Left lung (tissue), 14 donors: ENCODE measurements around the gene PDCL3. TPM values are rescaled to one million over a fixed set of nuclear protein-coding genes. Genes with fewer than 3 reads are reported as not detected.

Experiments used
- ATAC-seq: fragments of 200-7000 bp; cut with Tn5 transposase; one replicate; pipeline ENCODE4 v1.9.1; 2020; ENCODE audit warnings: moderate library complexity
- DNase-seq, 4 donors: peaks; one replicate each; pipeline ENCODE4 v3.0.0-alpha.2; 2013 to 2020
- H3K27ac ChIP-seq, 2 donors: fragments of 200-600 bp; sonication (generic) in 1 of 2; one replicate each; pipeline versions ENCODE4 v1.5.0 to v1.8.0; 2020 to 2021
- H3K27me3 ChIP-seq, 2 donors: fragments of 200-600 bp; sonication (generic) in 1 of 2; one replicate each; pipeline versions ENCODE4 v1.5.0 to v1.8.0; 2020 to 2021
- H3K36me3 ChIP-seq, 2 donors: fragments of 200-600 bp; sonication (generic) in 1 of 2; one replicate each; pipeline versions ENCODE4 v1.5.0 to v1.8.0; 2020 to 2021
- H3K4me1 ChIP-seq, 2 donors: fragments of 200-600 bp; one replicate each; pipeline ENCODE4 v1.8.0; 2021
- H3K4me3 ChIP-seq, 2 donors: fragments of 200-600 bp; sonication (generic) in 1 of 2; one replicate each; pipeline versions ENCODE4 v1.5.0 to v1.8.0; 2020 to 2021; ENCODE audit warnings: mild to moderate bottlenecking in 1 of 2
- H3K9me3 ChIP-seq, 2 donors: fragments of 200-600 bp; sonication (generic) in 1 of 2; one replicate each; pipeline versions ENCODE4 v1.5.0 to v1.8.0; 2020 to 2021
- CTCF ChIP-seq, 2 donors: fragments of 200-600 bp; sonication (generic) in 1 of 2; IDR thresholded peaks; one replicate each; pipeline versions ENCODE4 v1.5.0 to v1.8.0; 2021; ENCODE audit warnings: antibody characterized with exemption in 2 of 2
- intact Hi-C, 2 donors: fragments of 100-400 bp; cut with DNase I; formaldehyde crosslinking; loops; one replicate each; pipeline versions ENCODE4 v1.11.2 to v1.14.2; 2022
- long read RNA-seq, 12 donors: library from polyadenylated mRNA in 2 of 12; unstranded in 2 of 12; transcript quantifications; one replicate each; pipeline ENCODE4 v2.0.0 and lab custom pipeline, GENCODE V29; 2019 to 2026
- polyA plus RNA-seq, 6 donors: library from polyadenylated mRNA; unstranded; fragments of 120-200 nt; gene quantifications; one replicate each; pipeline ENCODE4 v1.2.1, GENCODE V29; 2013; ENCODE audit not compliant: insufficient read length in 6 of 6
- total RNA-seq, 2 donors: library from RNA; stranded (reverse); fragmentation: NEBNext Ultra II Directional; extraction: Animal tissue kit (Norgen Biotek cat#: 25700); gene quantifications; one replicate each; pipeline ENCODE4 v1.2.1, GENCODE V29; 2021
- donor health status: DM: no; HTN: yes; CAD: no.
- donor health status: DM: no; HTN: no; CAD: no.

Gene PDCL3
- total RNA-seq (10 to 100 TPM; 17.8 to 19.5 TPM), polyA plus RNA-seq (10 to 100 TPM; 24.6 to 29.2 (median 28.1) TPM)
- long read RNA-seq, donor 1, transcript PDCL3-201 (6 exons, 1,337 nt) = major isoform, 26 of 33 reads
- long read RNA-seq, donor 1, partial matches to known transcripts = 7 of 33 reads
- long read RNA-seq, donor 1, other reads (novel, unspliced or antisense) = 0 of 33 reads
- long read RNA-seq, donor 2, transcript PDCL3-201 (6 exons, 1,337 nt) = major isoform, 33 of 38 reads
- long read RNA-seq, donor 2, partial matches to known transcripts = 5 of 38 reads
- long read RNA-seq, donor 2, other reads (novel, unspliced or antisense) = 0 of 38 reads
- long read RNA-seq, donor 3, transcript PDCL3-201 (6 exons, 1,337 nt) = major isoform, 25 of 25 reads
- long read RNA-seq, donor 3, partial matches to known transcripts = 0 of 25 reads
- long read RNA-seq, donor 3, other reads (novel, unspliced or antisense) = 0 of 25 reads
- long read RNA-seq, donor 4, transcript PDCL3-201 (6 exons, 1,337 nt) = major isoform, 13 of 13 reads
- long read RNA-seq, donor 4, partial matches to known transcripts = 0 of 13 reads
- long read RNA-seq, donor 4, other reads (novel, unspliced or antisense) = 0 of 13 reads
- long read RNA-seq, donor 5, transcript PDCL3-201 (6 exons, 1,337 nt) = major isoform, 33 of 33 reads
- long read RNA-seq, donor 5, partial matches to known transcripts = 0 of 33 reads
- long read RNA-seq, donor 5, other reads (novel, unspliced or antisense) = 0 of 33 reads
- long read RNA-seq, donor 6, transcript PDCL3-201 (6 exons, 1,337 nt) = major isoform, 25 of 25 reads
- long read RNA-seq, donor 6, partial matches to known transcripts = 0 of 25 reads
- long read RNA-seq, donor 6, other reads (novel, unspliced or antisense) = 0 of 25 reads
- long read RNA-seq, donor 7, transcript PDCL3-201 (6 exons, 1,337 nt) = major isoform, 17 of 17 reads
- long read RNA-seq, donor 7, partial matches to known transcripts = 0 of 17 reads
- long read RNA-seq, donor 7, other reads (novel, unspliced or antisense) = 0 of 17 reads
- long read RNA-seq, donor 8, transcript PDCL3-201 (6 exons, 1,337 nt) = major isoform, 30 of 30 reads
- long read RNA-seq, donor 8, partial matches to known transcripts = 0 of 30 reads
- long read RNA-seq, donor 8, other reads (novel, unspliced or antisense) = 0 of 30 reads
- long read RNA-seq, donor 9 = 0 reads
- long read RNA-seq, donor 10, transcript PDCL3-201 (6 exons, 1,337 nt) = major isoform, 16 of 20 reads
- long read RNA-seq, donor 10, partial matches to known transcripts = 1 of 20 reads
- long read RNA-seq, donor 10, other reads (novel, unspliced or antisense) = 3 of 20 reads
- long read RNA-seq, donor 11, transcript PDCL3-201 (6 exons, 1,337 nt) = major isoform, 32 of 32 reads
- long read RNA-seq, donor 11, partial matches to known transcripts = 0 of 32 reads
- long read RNA-seq, donor 11, other reads (novel, unspliced or antisense) = 0 of 32 reads
- long read RNA-seq, donor 12, transcript PDCL3-201 (6 exons, 1,337 nt) = major isoform, 18 of 18 reads
- long read RNA-seq, donor 12, partial matches to known transcripts = 0 of 18 reads
- long read RNA-seq, donor 12, other reads (novel, unspliced or antisense) = 0 of 18 reads

DNA sequence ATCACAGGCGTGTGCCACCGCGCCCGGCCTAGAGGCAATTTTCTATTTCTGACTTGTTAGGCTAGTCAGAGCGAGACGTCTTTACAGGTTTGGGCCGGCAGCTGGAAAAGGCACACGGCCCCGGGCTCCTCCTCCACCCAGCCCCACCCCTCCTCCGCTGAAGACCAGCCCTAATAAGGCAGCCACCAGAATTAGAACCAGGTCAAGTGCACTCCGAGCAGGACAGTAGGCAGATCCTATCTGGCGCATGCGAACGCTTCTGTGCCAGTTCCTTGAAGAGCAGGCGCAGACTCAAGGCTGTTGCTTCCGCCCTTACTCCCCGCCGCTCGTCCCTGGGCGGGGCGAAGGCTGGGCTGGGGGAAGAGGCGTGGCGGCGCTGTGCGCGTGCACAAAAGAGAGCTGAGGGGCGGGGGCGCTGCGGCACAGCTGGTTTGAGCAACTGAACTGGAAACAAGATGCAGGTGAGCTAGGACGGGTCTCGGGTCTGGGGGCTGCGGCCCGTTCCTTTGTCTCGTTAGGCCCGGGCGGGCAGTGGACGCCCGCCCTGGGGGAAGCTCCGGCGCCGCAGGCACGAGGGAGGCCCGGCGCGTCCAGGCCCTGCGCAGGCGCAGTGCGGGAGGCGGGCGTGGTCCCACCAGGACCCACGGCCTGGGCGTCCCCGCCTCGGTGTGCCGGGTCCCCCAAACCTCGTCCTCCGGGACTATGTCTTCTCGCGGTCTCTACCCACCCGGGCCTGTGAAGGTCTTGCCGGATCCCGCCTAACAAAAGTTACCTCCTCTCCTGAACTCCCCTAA, at the start of gene PDCL3:
TSS of gene PDCL3 (plus strand) at position 381 of the 794 bp plus-strand sequence. CDS start at position 456, 75 bp downstream.
- intact Hi-C loops = no loop called here
- Histone ChIP-seq H3K27ac (peak within 1 kb of the TSS; percentile 94 to 97), H3K9me3 (no peaks in the 10 kb centered on the region), H3K27me3 (no peaks in the 10 kb centered on the region), H3K4me1 (peaks cover 0 to 22% of the 10 kb centered on the region in 2 donors), H3K36me3 (peaks cover 0 to 14% of the 10 kb centered on the region in 2 donors), H3K4me3 (peak within 1 kb of the TSS; percentile 84)
- peak; percentile 96 to 99 (median 98) for DNase-seq
- peak; percentile 97 for ATAC-seq
- TF ChIP-seq CTCF (IDR thresholded peaks at IDR 0.05) = peak in 1 of 2 donors; percentile 2

GRCh38 chr2:100513650-100514049, 49.1 kb upstream of the PDCL3 start:
- no peak for TF ChIP-seq CTCF (IDR thresholded peaks at IDR 0.05)
- H3K4me1 ChIP-seq = no peaks in the 10 kb centered on the region
- ATAC-seq = no peak
- H3K9me3 ChIP-seq = no peaks in the 10 kb centered on the region
- DNase-seq = no peak
- no peak overlapping the region for H3K4me3 ChIP-seq
- no peak overlapping the region for H3K27ac ChIP-seq
- H3K36me3 ChIP-seq = no peaks in the 10 kb centered on the region
- H3K27me3 ChIP-seq = no peaks in the 10 kb centered on the region
- intact Hi-C loops = no loop called here

DNA sequence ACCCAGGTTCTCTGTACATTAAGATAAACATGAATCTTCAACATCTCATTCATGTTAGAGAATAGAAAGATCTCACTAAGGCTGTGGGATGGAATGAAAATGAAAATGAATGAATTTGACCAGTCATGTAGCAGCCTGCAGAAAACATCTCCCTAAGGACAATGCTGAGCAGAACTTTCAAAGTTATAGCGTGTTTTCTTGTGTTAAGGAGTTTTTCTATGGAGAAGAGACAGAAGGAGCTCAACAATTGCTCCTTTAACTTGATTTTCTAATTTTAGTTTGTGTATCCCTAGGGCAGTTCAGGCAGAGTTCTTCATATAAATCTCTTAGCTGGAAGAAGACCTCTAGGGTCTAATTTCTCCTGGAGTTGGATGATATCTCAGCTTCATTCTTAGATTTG, 45.2 kb upstream of the PDCL3 start:
- TF ChIP-seq CTCF (IDR thresholded peaks at IDR 0.05) = no peak
- Histone ChIP-seq H3K4me3 (no peak overlapping the region), H3K27me3 (no peaks in the 10 kb centered on the region), H3K27ac (no peak overlapping the region), H3K4me1 (no peaks in the 10 kb centered on the region), H3K9me3 (no peaks in the 10 kb centered on the region), H3K36me3 (no peaks in the 10 kb centered on the region)
- DNase-seq (no peak), ATAC-seq (no peak)
- intact Hi-C loops = no loop called here

- no peak for ATAC-seq
- intact Hi-C loops = no loop called here
- DNase-seq = no peak
- no peak for TF ChIP-seq CTCF (IDR thresholded peaks at IDR 0.05)
- Histone ChIP-seq H3K9me3 (no peaks in the 10 kb centered on the region), H3K36me3 (no peaks in the 10 kb centered on the region), H3K4me3 (no peak overlapping the region), H3K27me3 (no peaks in the 10 kb centered on the region), H3K27ac (no peak overlapping the region), H3K4me1 (no peaks in the 10 kb centered on the region)
Measured at GRCh38 chr2:100518801-100519200, 44.0 kb upstream of the PDCL3 start.
